ENCODE data around the gene MTREX. TPM values are rescaled to one million over a fixed set of nuclear protein-coding genes. Genes with fewer than 3 reads are reported as not detected.
A peak's percentile ranks its signal among the peaks of the same experiment; 100 is the strongest.

Gene MTREX
- total and polyA plus RNA-seq, 2 of the 8 experiments (the other 6 are each of a cell fraction or from before 2014, with no cell fraction given) = 16.0 to 130 TPM

- Histone ChIP-seq H3K9me3 (ENCODE audit: insufficient read depth in 2 of 2, low read depth in 1 of 2, low read length in 1 of 2) (peaks cover 6 to 13% of the 10 kb centered on the region in 2 experiments; a peak in 3 of 4 replicates), H2AFZ (ENCODE audit: low read length) (no peak overlapping the region), H4K5ac (ENCODE audit: insufficient read length, low read depth, low read length) (no peak overlapping the region), H3K4ac (replicated peaks; ENCODE audit: insufficient read length, low read depth, low read length) (no peak overlapping the region), H3K4me2 (ENCODE audit: insufficient read depth in 1 of 2, low read depth in 2 of 2, low read length in 2 of 2) (no peak overlapping the region), H3K79me2 (ENCODE audit: control insufficient read depth in 1 of 2, insufficient read depth in 2 of 2, low read length in 2 of 2) (peaks cover 0 to 19% of the 10 kb centered on the region in 2 experiments; a peak in 2 of 4 replicates), H3K14ac (ENCODE audit: insufficient read length) (no peak overlapping the region), H2BK5ac (ENCODE audit: low read depth, low read length) (0 out of 2 replicates have a peak overlapping the region, but pooled peaks have one; percentile 44), H3K27ac (ENCODE audit: low read depth, low read length) (no peak overlapping the region), H4K20me1 (replicated peaks in 1 of 2; ENCODE audit: control insufficient read depth in 1 of 2, insufficient read depth in 2 of 2, low read length in 2 of 2) (no peaks in the 10 kb centered on the region), H3K4me1 (replicated peaks in 1 of 4; ENCODE audit: control insufficient read depth in 3 of 4, insufficient read depth in 4 of 4, low read length in 3 of 4) (no peaks in the 10 kb centered on the region; a peak in 1 of 7 replicates), H3K23ac (ENCODE audit: insufficient read length) (no peak overlapping the region), H2BK120ac (replicated peaks; ENCODE audit: low read depth, low read length) (no peak overlapping the region), H3K9ac (replicated peaks in 1 of 4; ENCODE audit: extremely low read depth in 1 of 4, low read depth in 3 of 4, low read length in 3 of 4) (no peak overlapping the region), H3K18ac (ENCODE audit: extremely low read depth, low read length) (no peak overlapping the region), H2BK15ac (ENCODE audit: low read length) (no peak overlapping the region), H2AK5ac (ENCODE audit: low read depth, low read length) (no peak overlapping the region), H2BK12ac (ENCODE audit: low read depth, low read length) (no peak overlapping the region), H3K23me2 (ENCODE audit: low read depth, low read length) (no peaks in the 10 kb centered on the region), H3K56ac (replicated peaks; ENCODE audit: insufficient read length, low read depth, low read length) (no peak overlapping the region), H4K91ac (replicated peaks; ENCODE audit: insufficient read length, low read length) (no peak overlapping the region), H3K27me3 (replicated peaks in 1 of 4; ENCODE audit: control insufficient read depth in 3 of 4, extremely low read depth in 1 of 4, insufficient read depth in 3 of 4, low read length in 3 of 4) (no peaks in the 10 kb centered on the region), H3K79me1 (ENCODE audit: low read depth, low read length) (peaks cover 7% of the 10 kb centered on the region), H3K36me3 (ENCODE audit: control insufficient read depth in 2 of 4, insufficient read depth in 4 of 4, low read length in 3 of 4) (peaks cover 0 to 71% (median 32%) of the 10 kb centered on the region in 4 experiments; a peak in 7 of 8 replicates), H2BK20ac (ENCODE audit: low read length) (no peak overlapping the region), H3K4me3 (ENCODE audit: extremely low read depth in 1 of 4, insufficient read depth in 2 of 4, low read depth in 3 of 4, low read length in 4 of 4) (no peak overlapping the region), H4K8ac (ENCODE audit: extremely low read depth, insufficient read depth, low read length) (no peak overlapping the region)
- TF ChIP-seq ZNF274 (IDR thresholded peaks at IDR 0.05; ENCODE audit: borderline replicate concordance, extremely low read depth, low read length) (no peak), RNF2 (IDR thresholded peaks at IDR 0.05; ENCODE audit: borderline replicate concordance, low read depth, low read length, missing control alignments, poor library complexity, severe bottlenecking) (no peak), POLR2A (IDR thresholded peaks at IDR 0.05; ENCODE audit: control extremely low read depth in 1 of 2, low read depth in 2 of 2, low read length in 2 of 2) (peak in 1 of 2 experiments; percentile 20; a peak in 1 of 3 replicates), FOSL1 (IDR thresholded peaks at IDR 0.05; ENCODE audit: insufficient read depth, low read depth, low read length) (no peak), KDM1A (IDR thresholded peaks at IDR 0.05; ENCODE audit: borderline replicate concordance, low read length) (no peak), EZH2 (IDR thresholded peaks at IDR 0.05; ENCODE audit: low read depth, low read length, severe bottlenecking) (no peak), CBX5 (IDR thresholded peaks at IDR 0.05; ENCODE audit: low read depth, low read length) (no peak), TCF12 (IDR thresholded peaks at IDR 0.05; ENCODE audit: low read depth, low read length) (no peak), SP4 (IDR thresholded peaks at IDR 0.05; ENCODE audit: low read length) (no peak), TEAD4 (IDR thresholded peaks at IDR 0.05; ENCODE audit: low read depth, low read length) (no peak), POLR2AphosphoS5 (IDR thresholded peaks at IDR 0.05; ENCODE audit: low read depth, low read length) (peak; percentile 41; the same call in 1 of the 2 replicates), EGR1 (IDR thresholded peaks at IDR 0.05; ENCODE audit: borderline replicate concordance, low read depth, low read length) (no peak), EP300 (IDR thresholded peaks at IDR 0.05; ENCODE audit: borderline replicate concordance in 1 of 2, low read depth in 2 of 2, low read length in 2 of 2) (no peak)
- 97% methylated on average over 9 of the region's 9 CpGs; no CpG with 5 or more reads in 1 of the 2 experiments for WGBS, 2 experiments (ENCODE audit: extremely low coverage in 1 of 2, insufficient coverage in 1 of 2, insufficient read length in 1 of 2, insufficient replicate concordance in 2 of 2, low coverage in 1 of 2, low lambda C conversion rate in 2 of 2, missing lambda C conversion rate in 1 of 2)
- CTCF ChIA-PET (ENCODE audit: partially characterized antibody) = interaction anchor here (0.6 to 4.0 kb wide), 5 partner anchors 11 to 338 kb away, joined by 3 to 14 read pairs (median 3); no protein-coding TSS in a partner anchor
- DNase-seq (ENCODE audit: low read depth in 1 of 2, low spot score in 2 of 2) = no peak
- FAIRE-seq = no peak
- POLR2A ChIA-PET (ENCODE audit: partially characterized antibody) = no interaction called here
These were observed 121.9 kb downstream of the MTREX start for GRCh38 chr5:55429613-55430253.
